NOMO-1 (cell line): Measurements from ENCODE around the gene MAPK14.
"Not testable (repeated sequence)": the region's sequence is repeated elsewhere in the genome, so short reads cannot be mapped to it uniquely, and the experiment has no call there.

ENCODE experiments used
- DNase-seq, 2 experiments: peaks; one replicate each; lab custom pipeline; 2025; ENCODE audit not compliant: unreplicated experiment in 2 of 2; lab: John Stamatoyannopoulos, UW

Gene MAPK14

GRCh38 chr6:36067374-36068011 is 39.9 kb downstream of the MAPK14 start:
- DNase-seq = no peak

DNA sequence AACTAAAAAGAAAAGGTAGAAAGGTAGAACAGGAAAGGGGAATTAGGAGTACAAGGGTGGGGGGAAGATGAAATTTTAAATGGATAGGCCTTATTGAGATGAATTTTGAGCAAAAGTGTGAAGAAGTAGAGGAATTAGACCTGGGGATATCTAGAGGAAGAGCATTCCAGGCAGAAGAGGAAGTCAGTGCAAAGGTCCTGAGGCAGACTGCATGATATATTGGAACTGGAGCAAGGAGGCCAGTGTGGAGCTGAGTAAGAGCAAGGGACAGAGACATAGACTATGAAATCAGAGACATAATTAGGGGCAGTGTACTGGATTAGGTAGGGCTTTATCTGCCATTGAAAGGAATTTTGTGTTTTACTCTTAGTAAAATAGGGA is 40.4 kb downstream of the MAPK14 start:
- DNase-seq = no peak

DNA sequence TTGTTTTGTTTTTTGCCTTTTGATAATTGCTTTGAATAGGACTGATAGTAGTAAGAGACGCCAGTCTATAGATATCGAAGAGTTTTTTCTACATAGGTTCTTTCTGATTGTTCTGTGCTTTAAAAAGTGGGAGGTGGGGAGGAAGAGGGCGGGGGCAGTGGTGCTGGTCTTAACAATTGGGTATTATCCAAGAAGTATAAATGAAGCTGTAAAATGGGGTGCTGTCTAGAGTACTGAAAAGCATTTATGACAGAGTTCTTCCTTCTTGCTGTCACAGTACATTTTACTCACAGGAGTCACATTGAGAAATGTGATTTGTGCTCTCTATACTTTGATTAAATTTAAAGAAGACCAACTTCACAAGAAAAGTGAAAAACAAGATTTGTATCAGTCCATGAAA is 41.0 kb downstream of the MAPK14 start:
- DNase-seq = no peak

DNA sequence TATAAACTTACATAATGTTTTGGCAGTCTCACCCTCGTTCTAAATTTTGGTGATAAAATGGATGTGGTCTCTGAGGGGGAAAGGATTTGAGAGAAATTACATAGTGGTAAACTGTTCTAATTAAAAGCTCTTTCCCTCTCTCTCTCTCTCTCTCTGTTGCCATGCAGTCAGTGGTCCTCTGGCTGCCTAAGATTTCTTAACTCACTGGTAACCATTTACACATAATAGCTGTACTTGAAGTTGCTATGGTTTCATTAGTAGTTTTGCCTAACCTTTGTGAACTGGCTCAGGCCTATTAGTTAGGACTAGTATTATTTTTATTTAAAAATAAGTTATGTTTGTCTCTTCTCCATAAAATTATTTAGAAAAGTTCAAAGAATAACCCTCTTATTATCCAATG is 42.0 kb downstream of the MAPK14 start:
- no peak for DNase-seq

DNA sequence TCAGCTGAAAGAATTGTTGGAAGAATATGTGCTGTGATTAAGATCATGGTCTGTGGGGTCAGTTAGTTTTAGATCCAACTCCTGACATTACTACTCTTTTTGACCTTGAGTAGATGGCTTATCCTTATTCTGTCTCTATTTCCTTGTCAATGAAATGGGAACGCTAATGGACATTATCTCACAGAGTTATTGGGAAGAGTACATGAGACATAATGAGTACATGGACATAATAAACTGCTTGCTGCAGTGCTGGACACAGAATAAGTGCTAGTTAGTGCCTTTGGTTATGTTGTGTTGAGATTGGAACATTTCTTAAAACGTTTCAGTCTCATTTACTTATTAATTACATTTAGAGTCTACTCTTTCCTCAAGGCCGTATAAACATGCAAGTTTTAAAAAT is 42.6 kb downstream of the MAPK14 start:
- DNase-seq = no peak

GRCh38 chr6:36071281-36071680 is 43.7 kb downstream of the MAPK14 start:
- no peak for DNase-seq

GRCh38 chr6:36071714-36072113 is 44.1 kb downstream of the MAPK14 start:
- DNase-seq = no peak

DNA sequence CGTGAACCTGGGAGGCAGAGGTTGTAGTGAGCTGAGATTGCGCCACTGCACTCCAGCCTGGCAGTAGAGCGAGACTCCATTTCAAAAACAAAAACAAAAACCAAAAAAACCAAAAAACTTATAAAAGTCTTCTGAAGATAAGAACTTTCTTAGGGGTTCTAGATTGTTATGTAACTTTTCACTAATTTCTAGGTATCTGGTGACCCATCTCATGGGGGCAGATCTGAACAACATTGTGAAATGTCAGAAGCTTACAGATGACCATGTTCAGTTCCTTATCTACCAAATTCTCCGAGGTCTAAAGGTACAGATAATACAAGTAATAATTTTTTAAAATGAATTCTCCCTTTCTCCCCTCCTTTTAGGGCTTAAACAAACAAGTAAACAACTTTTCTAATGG is 45.1 kb downstream of the MAPK14 start:
- no peak for DNase-seq

DNA sequence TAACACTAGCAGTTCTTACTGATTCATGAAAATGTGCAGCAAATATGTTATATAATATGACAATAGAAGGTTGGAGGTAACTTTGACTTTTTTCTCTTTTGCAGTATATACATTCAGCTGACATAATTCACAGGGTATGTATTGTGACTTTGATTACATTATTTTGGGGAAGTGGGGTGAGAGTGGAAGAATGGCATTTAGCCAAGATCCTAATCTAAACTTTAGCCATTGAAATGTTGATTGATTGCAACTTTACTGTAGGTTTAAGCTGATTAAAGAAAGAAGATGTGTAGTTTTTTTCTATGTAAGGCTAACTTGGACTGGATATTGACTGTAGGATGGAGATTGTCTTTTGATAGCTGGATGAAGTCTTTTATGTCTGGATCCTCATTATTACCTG is 46.0 kb downstream of the MAPK14 start:
- DNase-seq = no peak

DNA sequence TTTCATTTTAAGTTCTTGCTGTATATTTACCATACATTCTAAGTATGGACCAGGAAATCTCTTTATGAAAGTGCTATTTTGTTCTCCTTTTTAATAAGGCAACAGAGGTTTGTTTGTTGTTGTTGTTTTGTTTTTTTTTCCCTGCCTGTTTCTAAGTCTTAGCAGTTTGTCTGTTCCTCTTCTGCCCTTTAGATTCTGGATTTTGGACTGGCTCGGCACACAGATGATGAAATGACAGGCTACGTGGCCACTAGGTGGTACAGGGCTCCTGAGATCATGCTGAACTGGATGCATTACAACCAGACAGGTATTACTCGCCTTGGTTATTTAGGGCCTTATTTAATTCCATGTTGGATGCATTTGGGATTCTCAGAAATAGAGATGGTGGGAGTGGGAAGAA is 48.0 kb downstream of the MAPK14 start:
- no peak for DNase-seq

DNA sequence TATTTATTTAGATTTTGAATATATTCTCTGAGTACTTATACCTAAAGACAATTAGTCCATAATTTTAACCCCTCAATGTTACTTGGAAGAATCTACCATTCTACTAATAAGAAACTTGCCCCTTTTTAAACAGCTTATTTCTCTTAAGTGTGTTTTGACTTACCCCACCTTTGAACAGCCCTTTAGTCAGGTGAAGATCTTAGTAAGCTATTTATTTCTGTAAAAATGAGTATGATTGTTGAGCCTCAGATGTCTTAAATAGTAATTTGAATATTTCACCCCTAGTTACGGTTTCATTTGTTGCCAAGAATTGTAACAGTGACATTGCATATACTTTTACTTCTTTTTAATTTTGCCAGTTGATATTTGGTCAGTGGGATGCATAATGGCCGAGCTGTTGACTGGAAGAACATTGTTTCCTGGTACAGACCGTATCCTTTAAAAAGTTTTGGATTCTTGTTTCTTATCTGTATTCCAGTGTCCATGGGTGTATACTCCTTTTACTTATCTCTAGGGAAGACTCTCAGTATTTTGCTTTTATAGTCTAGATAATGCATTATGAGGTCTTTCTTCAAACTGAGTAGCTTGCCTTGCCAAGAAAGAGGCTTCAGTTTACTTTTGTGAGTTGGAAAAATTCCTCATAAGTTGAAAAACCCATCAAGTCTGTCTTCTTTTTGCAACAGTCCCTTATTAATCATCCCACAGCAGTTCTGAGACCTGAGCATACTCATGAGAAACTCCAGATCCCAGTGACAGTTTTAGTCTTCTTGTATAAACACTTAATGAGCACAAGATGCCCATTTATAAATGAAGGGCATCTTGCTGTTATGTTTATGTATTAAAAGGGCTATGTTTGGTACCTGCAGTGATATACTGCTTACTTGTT is 48.8 kb downstream of the MAPK14 start:
- no peak for DNase-seq

- DNase-seq = no peak
Observed at GRCh38 chr6:36078159-36078558, 50.6 kb downstream of the MAPK14 start.

- no peak for DNase-seq
Observed at GRCh38 chr6:36079601-36080000, 52.0 kb downstream of the MAPK14 start.

DNA sequence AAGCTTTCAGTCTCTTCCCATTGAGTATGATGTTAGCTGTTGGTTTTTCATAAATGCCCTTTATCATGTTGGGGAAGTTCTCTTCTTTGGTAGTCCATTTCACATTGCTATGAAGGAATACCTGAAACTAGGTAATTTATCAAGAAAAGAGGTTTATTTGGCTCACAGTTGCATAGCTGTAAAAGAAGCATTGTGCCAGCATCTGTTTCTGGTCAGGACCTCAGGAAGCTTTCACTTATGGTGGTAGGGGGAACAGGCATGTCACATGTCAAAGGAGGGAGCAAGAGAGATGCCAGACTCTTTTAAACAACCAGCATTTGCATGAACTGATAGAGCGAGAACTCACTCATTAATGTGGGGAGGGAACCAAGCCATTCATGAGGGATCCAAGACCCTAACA is 54.7 kb downstream of the MAPK14 start:
- no peak for DNase-seq

DNA sequence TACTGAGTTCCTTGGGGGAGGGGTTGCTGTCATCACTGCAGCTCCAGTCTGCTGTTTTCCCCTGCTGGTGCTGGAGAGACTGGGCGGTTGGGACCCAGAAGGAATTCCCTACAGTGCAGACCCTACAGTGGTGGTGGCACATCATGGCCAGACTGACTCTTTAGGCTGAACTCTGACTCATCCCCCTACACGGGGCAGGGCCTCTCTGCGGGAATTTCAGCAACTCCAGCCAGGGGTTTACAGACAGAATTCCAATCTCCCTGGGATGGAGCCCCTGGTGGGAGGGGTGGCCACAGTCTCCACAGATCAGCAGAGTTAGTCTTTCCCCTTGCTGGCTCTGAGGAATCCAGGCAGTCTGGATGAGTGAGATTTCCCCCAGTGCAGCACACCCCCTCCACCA is 55.8 kb downstream of the MAPK14 start:
- DNase-seq = no peak

DNA sequence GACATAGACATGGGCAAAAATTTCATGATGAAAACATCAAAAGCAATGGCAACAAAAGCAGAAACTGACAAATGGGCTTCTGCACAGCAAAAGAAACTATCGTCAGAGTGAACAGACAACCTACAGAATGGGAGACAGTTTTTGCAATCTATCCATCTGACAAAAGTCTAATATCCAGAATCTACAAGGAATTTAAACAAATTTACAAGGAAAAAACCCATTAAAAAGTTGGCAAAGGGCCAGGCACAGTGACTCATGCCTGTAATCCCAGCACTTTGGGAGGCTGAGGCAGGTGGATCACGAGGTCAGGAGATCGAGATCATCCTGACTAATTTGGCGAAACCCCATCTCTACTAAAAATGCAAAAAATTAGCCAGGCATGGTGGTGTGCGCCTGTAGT is 60.6 kb downstream of the MAPK14 start:
- not testable (repeated sequence) for DNase-seq

- no peak for DNase-seq
Observed at GRCh38 chr6:36089048-36089447, 61.4 kb downstream of the MAPK14 start.

DNA sequence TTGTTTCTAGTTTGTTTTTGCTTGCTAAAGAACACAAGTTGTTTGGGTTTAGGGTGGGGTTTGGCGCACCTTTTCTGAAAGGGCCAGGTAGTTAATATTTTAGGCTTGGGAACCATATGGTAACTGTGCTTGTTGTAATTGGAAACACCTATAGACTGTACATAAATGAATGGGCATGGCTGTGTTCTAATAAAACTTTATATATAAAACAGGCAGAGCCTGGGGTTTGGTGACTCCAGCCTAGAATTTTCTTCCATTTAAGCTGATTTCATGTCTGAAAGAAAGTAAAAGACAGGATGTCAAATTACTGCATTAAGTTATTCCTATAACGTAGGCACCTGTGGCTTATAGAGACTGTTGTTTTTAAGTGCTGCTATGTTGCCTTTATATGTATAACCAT is 66.6 kb downstream of the MAPK14 start:
- DNase-seq = no peak

GRCh38 chr6:36094753-36095496 is 67.3 kb downstream of the MAPK14 start:
- DNase-seq = peak; percentile 43 to 67

DNA sequence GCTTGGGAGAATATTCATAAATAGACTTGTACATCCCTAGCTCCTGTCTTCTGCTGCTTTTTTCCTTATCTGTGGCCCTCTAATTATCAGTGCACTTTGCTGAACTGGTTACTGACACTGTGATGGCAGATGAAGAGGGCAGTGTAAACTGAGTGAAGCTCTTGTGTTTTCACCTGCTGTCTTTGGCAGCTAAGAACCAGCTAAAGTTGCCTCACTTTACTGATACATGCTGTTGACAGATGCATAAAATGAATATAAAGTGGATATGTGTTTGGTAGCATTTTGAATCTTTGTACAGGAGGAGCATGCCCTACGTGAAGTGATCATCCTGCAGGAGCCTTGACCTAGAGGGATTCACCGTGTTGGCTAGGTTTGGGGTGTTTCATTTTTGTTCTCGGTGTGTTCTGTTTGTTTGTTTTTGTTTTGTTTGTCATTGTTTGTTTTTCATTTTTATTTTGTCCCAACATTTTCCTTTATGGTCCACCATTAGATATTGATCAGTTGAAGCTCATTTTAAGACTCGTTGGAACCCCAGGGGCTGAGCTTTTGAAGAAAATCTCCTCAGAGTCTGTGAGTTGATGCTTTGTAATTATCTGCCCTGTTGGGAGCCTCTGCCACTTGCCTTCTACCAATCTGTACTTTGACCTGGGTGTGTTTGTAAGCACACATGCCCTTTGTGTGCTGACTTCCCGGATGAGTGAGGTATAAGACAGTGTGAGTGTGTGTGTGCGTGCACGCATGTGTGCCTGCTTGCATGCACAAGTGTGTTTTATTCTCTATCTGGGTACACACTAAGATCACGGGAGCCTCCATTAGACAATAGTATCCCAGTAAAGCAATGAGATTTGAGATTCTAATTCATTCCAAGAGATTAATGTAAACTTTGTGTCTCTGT is 68.1 kb downstream of the MAPK14 start:
- DNase-seq = no peak
